WTC11 (cell line): ENCODE results near the gene SOX9. TPM values are rescaled to one million over a fixed set of nuclear protein-coding genes. Genes with fewer than 3 reads are reported as not detected.

Source experiments
- ATAC-seq: fragments of 200-7000 bp; cut with Tn5 transposase; 2 replicates; pipeline ENCODE4 v1.10.0; 2021; ENCODE audit warnings: mild to moderate bottlenecking, moderate library complexity
- CTCF ChIA-PET: fragments of 300-600 bp; sonication (Branson Sonifier 250); formaldehyde crosslinking; loops from one replicate; lab custom pipeline; 2021; ENCODE audit warnings: antibody characterized with exemption; lab: Charles Lee
- POLR2A ChIA-PET: fragments of 350-600 bp; sonication (Branson Sonifier 250); formaldehyde crosslinking; loops from one replicate; lab custom pipeline; 2021; ENCODE audit warnings: antibody characterized with exemption; lab: Charles Lee
- DNase-seq: peaks from one replicate; pipeline ENCODE4 v3.0.0; 2021; ENCODE audit warnings: low spot score
- H3K27ac Mint-ChIP-seq: 2 replicates; pipeline ENCODE4 v1.8.0; 2021; ENCODE audit warnings: mixed read lengths
- H3K27me3 Mint-ChIP-seq: 2 replicates; pipeline ENCODE4 v1.8.0; 2021; ENCODE audit warnings: low read depth, mild to moderate bottlenecking, moderate library complexity, mixed read lengths
- H3K36me3 Mint-ChIP-seq: 2 replicates; pipeline ENCODE4 v1.8.0; 2021; ENCODE audit warnings: mixed read lengths
- H3K4me1 Mint-ChIP-seq: 2 replicates; pipeline ENCODE4 v1.8.0; 2022; ENCODE audit warnings: mixed read lengths
- H3K4me3 Mint-ChIP-seq: 2 replicates; pipeline ENCODE4 v1.8.0; 2021; ENCODE audit warnings: mild to moderate bottlenecking, moderate library complexity, mixed read lengths
- H3K9me3 Mint-ChIP-seq: 2 replicates; pipeline ENCODE4 v1.8.0; 2021; ENCODE audit warnings: mixed read lengths
- ELF4 ChIP-seq: sonication (generic); formaldehyde crosslinking; IDR thresholded peaks from 2 replicates; pipeline ENCODE4 v1.8.1; 2022; ENCODE audit warnings: low read depth, mild to moderate bottlenecking, moderate library complexity, missing genetic modification reagents
- GABPB1 ChIP-seq: sonication (generic); formaldehyde crosslinking; IDR thresholded peaks from 2 replicates; pipeline ENCODE4 v1.8.1; 2023; ENCODE audit warnings: mild to moderate bottlenecking, missing genetic modification reagents
- JUN ChIP-seq: sonication (generic); formaldehyde crosslinking; IDR thresholded peaks from 2 replicates; pipeline ENCODE4 v1.8.0; 2023; ENCODE audit warnings: mild to moderate bottlenecking, missing genetic modification reagents
- NFE2L1 ChIP-seq: sonication (generic); formaldehyde crosslinking; IDR thresholded peaks from 2 replicates; pipeline ENCODE4 v1.8.1; 2023; ENCODE audit warnings: missing genetic modification reagents
- total RNA-seq: library from RNA; stranded (reverse); gene quantifications from 3 replicates; pipeline ENCODE4 v1.2.3, GENCODE V29; 2021
- TF ChIP-seq, protein P1 (sequence below): sonication (generic); formaldehyde crosslinking; IDR thresholded peaks from 2 replicates; pipeline ENCODE4 v1.8.1; 2022; ENCODE audit warnings: mild to moderate bottlenecking, moderate library complexity, missing genetic modification reagents
- TF ChIP-seq, protein P2 (sequence below): fragments of 250-450 bp; sonication (Bioruptor Pico); IDR thresholded peaks from 2 replicates; pipeline ENCODE4 v1.9.0; 2021; ENCODE audit warnings: mild to moderate bottlenecking
- TF ChIP-seq, protein P3 (sequence below): sonication (generic); formaldehyde crosslinking; conservative IDR thresholded peaks from 2 replicates; pipeline ENCODE4 v1.8.1; 2022; ENCODE audit warnings: mild to moderate bottlenecking, missing genetic modification reagents
- TF ChIP-seq, protein P4 (sequence below): sonication (generic); formaldehyde crosslinking; IDR thresholded peaks from 2 replicates; pipeline ENCODE4 v1.8.0; 2022; ENCODE audit warnings: mild to moderate bottlenecking, missing genetic modification reagents
- TF ChIP-seq, protein P5 (sequence below): sonication (generic); formaldehyde crosslinking; IDR thresholded peaks from 2 replicates; pipeline ENCODE4 v1.8.0; 2023; ENCODE audit warnings: mild to moderate bottlenecking, missing genetic modification reagents

Gene SOX9
- total RNA-seq, 1 experiment from 2014 or later = 8.1 TPM

DNA sequence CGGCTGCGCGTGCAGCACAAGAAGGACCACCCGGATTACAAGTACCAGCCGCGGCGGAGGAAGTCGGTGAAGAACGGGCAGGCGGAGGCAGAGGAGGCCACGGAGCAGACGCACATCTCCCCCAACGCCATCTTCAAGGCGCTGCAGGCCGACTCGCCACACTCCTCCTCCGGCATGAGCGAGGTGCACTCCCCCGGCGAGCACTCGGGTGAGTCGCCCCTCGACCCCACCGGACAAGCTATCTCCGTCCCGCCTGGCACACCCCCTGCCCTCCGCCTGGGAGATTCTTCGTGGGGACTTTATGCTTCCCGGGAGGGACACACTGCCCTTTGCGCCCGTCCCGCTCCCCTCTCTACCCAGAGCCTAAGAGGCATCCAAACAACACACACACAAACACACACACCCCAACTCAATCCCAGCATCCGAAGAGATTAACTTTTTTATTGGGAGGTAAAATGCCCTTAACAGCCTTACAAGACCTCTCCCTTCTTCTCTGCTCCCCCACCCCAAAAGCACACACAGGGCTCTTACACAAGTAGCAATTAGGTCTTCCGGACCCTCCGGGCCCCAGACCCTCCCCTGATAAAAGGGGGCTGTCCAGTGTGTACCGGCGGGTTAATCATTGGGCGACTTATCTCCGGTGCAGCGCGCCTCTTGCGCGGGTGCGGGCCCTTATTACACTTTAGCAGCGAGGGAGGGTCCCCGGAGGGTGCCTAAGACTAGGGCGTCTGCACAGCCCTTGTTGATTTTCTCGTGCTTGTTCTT is 2.1 kb downstream of the SOX9 start:
- Mint-ChIP-seq H3K27ac (no peak overlapping the region; the same call in 1 of the 2 replicates), H3K4me1 (peaks cover 58% of the 10 kb centered on the region), H3K27me3 (peaks cover 36% of the 10 kb centered on the region), H3K4me3 (peak overlapping the region; percentile 95), H3K36me3 (peaks cover 7% of the 10 kb centered on the region), H3K9me3 (no peaks in the 10 kb centered on the region)
- DNase-seq (peak; percentile 47), ATAC-seq (no peak)
- ChIA-PET CTCF (interaction anchor here (0.7 to 3.8 kb wide), 2 partner anchors 65 to 308 kb away, joined by 3 to 28 read pairs; no protein-coding TSS in a partner anchor), POLR2A (interaction anchor here (0.6 to 3.2 kb wide), 4 partner anchors 49 to 803 kb away, joined by 3 to 13 read pairs (median 4); no protein-coding TSS in a partner anchor)
- 0 out of 2 replicates have a peak, but pooled peaks have one; percentile 10 for TF ChIP-seq GABPB1 (CRISPR knock-in tag)
- TF ChIP-seq, protein P1, sequence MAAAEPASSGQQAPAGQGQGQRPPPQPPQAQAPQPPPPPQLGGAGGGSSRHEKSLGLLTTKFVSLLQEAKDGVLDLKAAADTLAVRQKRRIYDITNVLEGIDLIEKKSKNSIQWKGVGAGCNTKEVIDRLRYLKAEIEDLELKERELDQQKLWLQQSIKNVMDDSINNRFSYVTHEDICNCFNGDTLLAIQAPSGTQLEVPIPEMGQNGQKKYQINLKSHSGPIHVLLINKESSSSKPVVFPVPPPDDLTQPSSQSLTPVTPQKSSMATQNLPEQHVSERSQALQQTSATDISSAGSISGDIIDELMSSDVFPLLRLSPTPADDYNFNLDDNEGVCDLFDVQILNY (CRISPR knock-in tag) = 0 out of 2 replicates have a peak, but pooled peaks have one; percentile 9
- no peak for TF ChIP-seq JUN (CRISPR knock-in tag)
- TF ChIP-seq ELF4 (CRISPR knock-in tag) = no peak
- TF ChIP-seq, protein P2, sequence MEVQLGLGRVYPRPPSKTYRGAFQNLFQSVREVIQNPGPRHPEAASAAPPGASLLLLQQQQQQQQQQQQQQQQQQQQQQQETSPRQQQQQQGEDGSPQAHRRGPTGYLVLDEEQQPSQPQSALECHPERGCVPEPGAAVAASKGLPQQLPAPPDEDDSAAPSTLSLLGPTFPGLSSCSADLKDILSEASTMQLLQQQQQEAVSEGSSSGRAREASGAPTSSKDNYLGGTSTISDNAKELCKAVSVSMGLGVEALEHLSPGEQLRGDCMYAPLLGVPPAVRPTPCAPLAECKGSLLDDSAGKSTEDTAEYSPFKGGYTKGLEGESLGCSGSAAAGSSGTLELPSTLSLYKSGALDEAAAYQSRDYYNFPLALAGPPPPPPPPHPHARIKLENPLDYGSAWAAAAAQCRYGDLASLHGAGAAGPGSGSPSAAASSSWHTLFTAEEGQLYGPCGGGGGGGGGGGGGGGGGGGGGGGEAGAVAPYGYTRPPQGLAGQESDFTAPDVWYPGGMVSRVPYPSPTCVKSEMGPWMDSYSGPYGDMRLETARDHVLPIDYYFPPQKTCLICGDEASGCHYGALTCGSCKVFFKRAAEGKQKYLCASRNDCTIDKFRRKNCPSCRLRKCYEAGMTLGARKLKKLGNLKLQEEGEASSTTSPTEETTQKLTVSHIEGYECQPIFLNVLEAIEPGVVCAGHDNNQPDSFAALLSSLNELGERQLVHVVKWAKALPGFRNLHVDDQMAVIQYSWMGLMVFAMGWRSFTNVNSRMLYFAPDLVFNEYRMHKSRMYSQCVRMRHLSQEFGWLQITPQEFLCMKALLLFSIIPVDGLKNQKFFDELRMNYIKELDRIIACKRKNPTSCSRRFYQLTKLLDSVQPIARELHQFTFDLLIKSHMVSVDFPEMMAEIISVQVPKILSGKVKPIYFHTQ (CRISPR knock-in tag) = no peak

DNA sequence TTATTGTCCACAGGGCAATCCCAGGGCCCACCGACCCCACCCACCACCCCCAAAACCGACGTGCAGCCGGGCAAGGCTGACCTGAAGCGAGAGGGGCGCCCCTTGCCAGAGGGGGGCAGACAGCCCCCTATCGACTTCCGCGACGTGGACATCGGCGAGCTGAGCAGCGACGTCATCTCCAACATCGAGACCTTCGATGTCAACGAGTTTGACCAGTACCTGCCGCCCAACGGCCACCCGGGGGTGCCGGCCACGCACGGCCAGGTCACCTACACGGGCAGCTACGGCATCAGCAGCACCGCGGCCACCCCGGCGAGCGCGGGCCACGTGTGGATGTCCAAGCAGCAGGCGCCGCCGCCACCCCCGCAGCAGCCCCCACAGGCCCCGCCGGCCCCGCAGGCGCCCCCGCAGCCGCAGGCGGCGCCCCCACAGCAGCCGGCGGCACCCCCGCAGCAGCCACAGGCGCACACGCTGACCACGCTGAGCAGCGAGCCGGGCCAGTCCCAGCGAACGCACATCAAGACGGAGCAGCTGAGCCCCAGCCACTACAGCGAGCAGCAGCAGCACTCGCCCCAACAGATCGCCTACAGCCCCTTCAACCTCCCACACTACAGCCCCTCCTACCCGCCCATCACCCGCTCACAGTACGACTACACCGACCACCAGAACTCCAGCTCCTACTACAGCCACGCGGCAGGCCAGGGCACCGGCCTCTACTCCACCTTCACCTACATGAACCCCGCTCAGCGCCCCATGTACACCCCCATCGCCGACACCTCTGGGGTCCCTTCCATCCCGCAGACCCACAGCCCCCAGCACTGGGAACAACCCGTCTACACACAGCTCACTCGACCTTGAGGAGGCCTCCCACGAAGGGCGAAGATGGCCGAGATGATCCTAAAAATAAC is 3.0 kb downstream of the SOX9 start:
- 0 out of 2 replicates have a peak overlapping the region, but pooled peaks have one; percentile 43 for H3K27ac Mint-ChIP-seq
- ChIA-PET POLR2A (interaction anchor here (0.6 to 1.7 kb wide), 3 partner anchors 407 to 804 kb away, joined by 3 to 4 read pairs (median 3); no protein-coding TSS in a partner anchor), CTCF (interaction anchor here (0.6 to 2.0 kb wide), 4 partner anchors 28 to 416 kb away, joined by 3 to 7 read pairs (median 6); no protein-coding TSS in a partner anchor)
- peaks cover 56% of the 10 kb centered on the region for H3K4me1 Mint-ChIP-seq
- DNase-seq = peak; percentile 52
- H3K9me3 Mint-ChIP-seq = no peaks in the 10 kb centered on the region
- TF ChIP-seq, protein P3, sequence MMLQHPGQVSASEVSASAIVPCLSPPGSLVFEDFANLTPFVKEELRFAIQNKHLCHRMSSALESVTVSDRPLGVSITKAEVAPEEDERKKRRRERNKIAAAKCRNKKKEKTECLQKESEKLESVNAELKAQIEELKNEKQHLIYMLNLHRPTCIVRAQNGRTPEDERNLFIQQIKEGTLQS (CRISPR knock-in tag) = no peak
- TF ChIP-seq NFE2L1 (CRISPR knock-in tag) = 0 out of 2 replicates have a peak, but pooled peaks have one; percentile 22
- TF ChIP-seq, protein P4, sequence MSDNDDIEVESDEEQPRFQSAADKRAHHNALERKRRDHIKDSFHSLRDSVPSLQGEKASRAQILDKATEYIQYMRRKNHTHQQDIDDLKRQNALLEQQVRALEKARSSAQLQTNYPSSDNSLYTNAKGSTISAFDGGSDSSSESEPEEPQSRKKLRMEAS = no peak
- H3K4me3 Mint-ChIP-seq = peak overlapping the region; percentile 95
- peaks cover 7% of the 10 kb centered on the region for H3K36me3 Mint-ChIP-seq
- H3K27me3 Mint-ChIP-seq = peaks cover 28% of the 10 kb centered on the region
- peak; percentile 34 for ATAC-seq

DNA sequence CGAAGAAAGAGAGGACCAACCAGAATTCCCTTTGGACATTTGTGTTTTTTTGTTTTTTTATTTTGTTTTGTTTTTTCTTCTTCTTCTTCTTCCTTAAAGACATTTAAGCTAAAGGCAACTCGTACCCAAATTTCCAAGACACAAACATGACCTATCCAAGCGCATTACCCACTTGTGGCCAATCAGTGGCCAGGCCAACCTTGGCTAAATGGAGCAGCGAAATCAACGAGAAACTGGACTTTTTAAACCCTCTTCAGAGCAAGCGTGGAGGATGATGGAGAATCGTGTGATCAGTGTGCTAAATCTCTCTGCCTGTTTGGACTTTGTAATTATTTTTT is 3.6 kb downstream of the SOX9 start:
- ChIA-PET CTCF (interaction anchor here (1.3 to 2.0 kb wide), 2 partner anchors 307 to 415 kb away, joined by 6 to 7 read pairs; no protein-coding TSS in a partner anchor), POLR2A (interaction anchor here (0.7 kb wide), 1 partner anchor 406 kb away, joined by 3 read pairs; no protein-coding TSS in a partner anchor)
- ATAC-seq = no peak
- H3K27ac Mint-ChIP-seq = no peak overlapping the region; the same call in 1 of the 2 replicates
- no peak for TF ChIP-seq ELF4 (CRISPR knock-in tag)
- TF ChIP-seq, all 79 proteins: peak for 0
- Mint-ChIP-seq H3K27me3 (peaks cover 22% of the 10 kb centered on the region), H3K4me1 (peaks cover 51% of the 10 kb centered on the region), H3K4me3 (peak overlapping the region; percentile 47), H3K9me3 (no peaks in the 10 kb centered on the region), H3K36me3 (peaks cover 7% of the 10 kb centered on the region)
- no peak for DNase-seq

DNA sequence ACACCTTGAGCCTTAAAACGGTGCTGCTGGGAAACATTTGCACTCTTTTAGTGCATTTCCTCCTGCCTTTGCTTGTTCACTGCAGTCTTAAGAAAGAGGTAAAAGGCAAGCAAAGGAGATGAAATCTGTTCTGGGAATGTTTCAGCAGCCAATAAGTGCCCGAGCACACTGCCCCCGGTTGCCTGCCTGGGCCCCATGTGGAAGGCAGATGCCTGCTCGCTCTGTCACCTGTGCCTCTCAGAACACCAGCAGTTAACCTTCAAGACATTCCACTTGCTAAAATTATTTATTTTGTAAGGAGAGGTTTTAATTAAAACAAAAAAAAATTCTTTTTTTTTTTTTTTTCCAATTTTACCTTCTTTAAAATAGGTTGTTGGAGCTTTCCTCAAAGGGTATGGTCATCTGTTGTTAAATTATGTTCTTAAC is 4.4 kb downstream of the SOX9 start:
- H3K36me3 Mint-ChIP-seq = peaks cover 7% of the 10 kb centered on the region
- no peak for ATAC-seq
- H3K27me3 Mint-ChIP-seq = peaks cover 13% of the 10 kb centered on the region
- peak; percentile 54; the same call in 1 of the 2 replicates for TF ChIP-seq GABPB1 (CRISPR knock-in tag)
- TF ChIP-seq, protein P5, sequence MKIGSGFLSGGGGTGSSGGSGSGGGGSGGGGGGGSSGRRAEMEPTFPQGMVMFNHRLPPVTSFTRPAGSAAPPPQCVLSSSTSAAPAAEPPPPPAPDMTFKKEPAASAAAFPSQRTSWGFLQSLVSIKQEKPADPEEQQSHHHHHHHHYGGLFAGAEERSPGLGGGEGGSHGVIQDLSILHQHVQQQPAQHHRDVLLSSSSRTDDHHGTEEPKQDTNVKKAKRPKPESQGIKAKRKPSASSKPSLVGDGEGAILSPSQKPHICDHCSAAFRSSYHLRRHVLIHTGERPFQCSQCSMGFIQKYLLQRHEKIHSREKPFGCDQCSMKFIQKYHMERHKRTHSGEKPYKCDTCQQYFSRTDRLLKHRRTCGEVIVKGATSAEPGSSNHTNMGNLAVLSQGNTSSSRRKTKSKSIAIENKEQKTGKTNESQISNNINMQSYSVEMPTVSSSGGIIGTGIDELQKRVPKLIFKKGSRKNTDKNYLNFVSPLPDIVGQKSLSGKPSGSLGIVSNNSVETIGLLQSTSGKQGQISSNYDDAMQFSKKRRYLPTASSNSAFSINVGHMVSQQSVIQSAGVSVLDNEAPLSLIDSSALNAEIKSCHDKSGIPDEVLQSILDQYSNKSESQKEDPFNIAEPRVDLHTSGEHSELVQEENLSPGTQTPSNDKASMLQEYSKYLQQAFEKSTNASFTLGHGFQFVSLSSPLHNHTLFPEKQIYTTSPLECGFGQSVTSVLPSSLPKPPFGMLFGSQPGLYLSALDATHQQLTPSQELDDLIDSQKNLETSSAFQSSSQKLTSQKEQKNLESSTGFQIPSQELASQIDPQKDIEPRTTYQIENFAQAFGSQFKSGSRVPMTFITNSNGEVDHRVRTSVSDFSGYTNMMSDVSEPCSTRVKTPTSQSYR (CRISPR knock-in tag) = no peak
- ChIA-PET CTCF (interaction anchor here (2.0 kb wide), 1 partner anchor 414 kb away, joined by 7 read pairs; no protein-coding TSS in a partner anchor), POLR2A (no interaction called here)
- DNase-seq = peak; percentile 21
- no peak overlapping the region for H3K4me3 Mint-ChIP-seq
- peaks cover 45% of the 10 kb centered on the region for H3K4me1 Mint-ChIP-seq
- H3K9me3 Mint-ChIP-seq = no peaks in the 10 kb centered on the region
- no peak overlapping the region for H3K27ac Mint-ChIP-seq
